ENCODE data around the gene EPS15.
"Not testable (repeated sequence)": the region's sequence is repeated elsewhere in the genome, so short reads cannot be mapped to it uniquely, and the experiment has no call there.

- not testable (repeated sequence) for TF ChIP-seq CTCF (IDR thresholded peaks at IDR 0.05; ENCODE audit: low read length); EZH2 (IDR thresholded peaks at IDR 0.05; ENCODE audit: borderline replicate concordance, low read length)
Measured at GRCh38 chr1:51411820-51412219, 107.2 kb downstream of the EPS15 start.
